ENCODE measurements around the gene ZNF488.
"Not testable (repeated sequence)": the region's sequence is repeated elsewhere in the genome, so short reads cannot be mapped to it uniquely, and the experiment has no call there.

Gene ZNF488, protein sequence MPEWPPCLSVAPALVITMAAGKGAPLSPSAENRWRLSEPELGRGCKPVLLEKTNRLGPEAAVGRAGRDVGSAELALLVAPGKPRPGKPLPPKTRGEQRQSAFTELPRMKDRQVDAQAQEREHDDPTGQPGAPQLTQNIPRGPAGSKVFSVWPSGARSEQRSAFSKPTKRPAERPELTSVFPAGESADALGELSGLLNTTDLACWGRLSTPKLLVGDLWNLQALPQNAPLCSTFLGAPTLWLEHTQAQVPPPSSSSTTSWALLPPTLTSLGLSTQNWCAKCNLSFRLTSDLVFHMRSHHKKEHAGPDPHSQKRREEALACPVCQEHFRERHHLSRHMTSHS

GRCh38 chr10:47384148-47384921, at the start of gene ZNF488:
Gene ZNF488 (minus strand): TSS chr10:47384293. CDS start chr10:47368829, 15,464 bp downstream.
- peak; percentile 44 to 49 for DNase-seq (ENCODE audit: low read depth in 2 of 2)

DNA sequence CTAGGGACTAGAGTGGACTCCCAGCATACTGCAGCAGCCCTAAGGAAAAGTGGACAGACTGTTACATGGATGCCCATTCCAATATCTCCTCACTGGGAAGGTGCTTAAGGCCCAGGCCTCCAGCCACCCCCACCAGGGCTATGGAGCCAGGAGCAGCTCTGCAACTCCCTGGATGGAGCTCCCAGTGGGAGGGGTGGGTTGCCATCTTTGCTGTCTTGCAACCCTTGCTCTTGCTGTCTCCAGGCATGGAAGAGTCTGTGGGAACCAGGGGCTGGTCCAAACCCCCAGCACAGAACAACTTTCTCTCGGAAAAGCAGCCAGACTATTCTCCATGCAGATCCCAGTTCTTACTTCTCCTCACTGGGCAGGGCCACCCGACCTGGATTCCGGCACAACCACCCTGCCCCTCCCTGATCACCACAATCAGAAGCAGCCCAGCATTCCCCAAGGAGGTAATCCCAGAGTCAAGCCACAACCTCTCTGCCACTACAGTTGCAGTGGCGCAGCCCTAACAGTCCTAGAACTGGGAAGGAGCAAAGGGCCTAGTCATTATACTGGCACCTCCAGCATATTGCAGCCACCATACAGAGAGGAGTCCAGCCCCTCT, 41.8 kb upstream of the ZNF488 start:
- DNase-seq (ENCODE audit: low read depth in 2 of 2) = no peak

DNA sequence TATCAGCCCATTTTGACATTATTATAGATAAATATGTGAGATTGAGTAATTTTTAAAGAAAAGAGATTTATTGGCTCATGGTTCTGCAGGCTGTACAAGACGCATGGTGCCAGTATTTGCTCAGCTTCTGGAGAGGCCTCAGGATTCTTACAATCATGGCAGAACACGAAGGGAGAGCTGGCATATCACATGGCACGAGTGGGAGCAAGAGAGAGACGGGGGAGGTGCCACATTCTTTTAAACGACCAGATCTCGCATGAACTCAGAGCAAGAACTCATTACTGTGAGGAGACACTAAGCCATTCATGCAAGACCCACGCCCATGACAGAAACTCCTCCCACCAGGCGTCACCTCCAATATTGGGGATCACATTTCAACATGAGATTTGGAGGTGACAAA, 40.1 kb upstream of the ZNF488 start:
- DNase-seq (ENCODE audit: low read depth in 2 of 2) = no peak

DNA sequence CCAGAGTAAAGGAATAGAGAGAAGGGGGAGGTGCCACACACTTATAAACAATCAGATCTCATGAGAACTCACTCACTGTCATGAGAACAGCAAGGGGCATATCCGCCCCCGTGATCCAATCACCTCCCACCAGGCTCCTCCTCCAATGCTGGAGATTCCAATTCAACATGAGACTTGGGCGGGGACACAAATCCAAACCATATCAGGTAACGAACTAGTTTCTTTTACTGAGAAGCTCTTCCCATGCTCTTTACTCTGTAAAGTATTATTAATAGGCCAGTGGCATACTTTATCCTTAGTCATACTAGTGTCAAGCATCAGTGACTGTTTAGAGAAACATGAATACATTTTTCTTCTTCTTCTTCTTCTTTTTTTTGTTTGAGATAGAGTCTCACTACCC, 39.4 kb upstream of the ZNF488 start:
- no peak for DNase-seq (ENCODE audit: low read depth in 2 of 2)

DNA sequence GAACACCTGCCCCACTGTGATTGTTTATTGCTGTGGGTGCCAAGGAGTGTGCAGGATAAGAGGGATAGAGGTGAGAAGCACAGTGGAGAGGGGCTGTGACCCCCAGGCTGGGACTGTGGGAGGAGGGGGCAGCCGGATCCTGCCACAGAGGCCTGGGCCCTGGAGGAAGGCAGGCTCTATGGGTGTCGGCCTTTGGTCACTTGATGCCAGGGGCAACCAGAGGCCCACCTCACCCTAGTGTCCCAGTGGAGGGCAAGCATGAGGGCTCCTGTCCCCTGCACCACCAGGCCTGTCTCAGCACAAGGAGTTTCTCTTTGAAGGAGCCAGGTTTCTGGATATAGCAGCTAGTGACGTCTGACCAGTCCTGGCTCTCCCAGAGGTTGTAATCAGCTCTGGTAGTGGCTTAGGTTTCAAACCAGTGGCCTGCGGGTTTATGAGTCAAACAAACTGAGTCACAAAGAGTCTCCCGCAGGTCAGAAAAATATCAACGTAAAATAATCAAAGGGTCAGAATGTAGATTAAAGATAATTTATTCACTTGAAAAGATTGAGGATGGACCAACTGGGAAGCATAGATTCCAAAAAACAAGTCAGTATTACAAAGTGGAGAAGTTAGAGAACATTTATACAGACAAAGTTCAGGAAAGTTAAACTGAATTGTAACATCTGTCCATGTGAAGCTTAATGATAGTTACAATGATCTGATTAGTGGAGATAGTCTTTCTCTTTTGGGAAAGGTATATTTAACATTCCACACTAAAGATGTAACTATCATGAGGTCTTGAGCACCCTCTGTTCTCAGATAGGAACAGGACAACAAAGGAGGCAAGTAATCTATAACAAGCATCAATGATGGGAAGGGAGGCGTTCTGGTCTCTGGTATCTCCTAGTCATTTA, 37.2 kb upstream of the ZNF488 start:
- no peak for DNase-seq (ENCODE audit: low read depth in 2 of 2)

GRCh38 chr10:47420305-47421056, 36.4 kb upstream of the ZNF488 start:
- DNase-seq (ENCODE audit: low read depth in 2 of 2) = no peak

- no peak for DNase-seq (ENCODE audit: low read depth in 2 of 2)
Measured at GRCh38 chr10:47419421-47419820, 35.3 kb upstream of the ZNF488 start.

- DNase-seq (ENCODE audit: low read depth in 2 of 2) = no peak
Measured at GRCh38 chr10:47418966-47419365, 34.9 kb upstream of the ZNF488 start.

DNA sequence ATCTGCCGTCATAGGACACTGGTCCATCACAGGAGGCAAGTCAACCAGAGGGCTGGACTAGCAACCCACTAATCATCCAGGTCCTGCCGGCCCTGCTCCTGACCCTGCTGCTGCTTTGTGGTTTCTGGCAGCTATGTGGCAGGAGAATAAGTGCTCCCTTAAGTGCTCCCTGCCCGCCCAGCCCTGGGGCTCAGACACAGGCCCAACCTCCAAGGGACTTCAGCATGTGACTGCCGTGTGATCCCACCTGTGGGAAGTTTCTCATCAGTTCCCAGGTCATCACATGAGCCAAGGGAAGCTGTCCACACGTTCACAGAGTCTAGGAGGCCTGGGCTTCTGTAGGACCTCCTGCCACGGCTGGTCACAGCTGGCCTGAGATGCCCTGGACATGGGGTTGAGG, 34.2 kb upstream of the ZNF488 start:
- DNase-seq (ENCODE audit: low read depth in 2 of 2) = no peak

DNA sequence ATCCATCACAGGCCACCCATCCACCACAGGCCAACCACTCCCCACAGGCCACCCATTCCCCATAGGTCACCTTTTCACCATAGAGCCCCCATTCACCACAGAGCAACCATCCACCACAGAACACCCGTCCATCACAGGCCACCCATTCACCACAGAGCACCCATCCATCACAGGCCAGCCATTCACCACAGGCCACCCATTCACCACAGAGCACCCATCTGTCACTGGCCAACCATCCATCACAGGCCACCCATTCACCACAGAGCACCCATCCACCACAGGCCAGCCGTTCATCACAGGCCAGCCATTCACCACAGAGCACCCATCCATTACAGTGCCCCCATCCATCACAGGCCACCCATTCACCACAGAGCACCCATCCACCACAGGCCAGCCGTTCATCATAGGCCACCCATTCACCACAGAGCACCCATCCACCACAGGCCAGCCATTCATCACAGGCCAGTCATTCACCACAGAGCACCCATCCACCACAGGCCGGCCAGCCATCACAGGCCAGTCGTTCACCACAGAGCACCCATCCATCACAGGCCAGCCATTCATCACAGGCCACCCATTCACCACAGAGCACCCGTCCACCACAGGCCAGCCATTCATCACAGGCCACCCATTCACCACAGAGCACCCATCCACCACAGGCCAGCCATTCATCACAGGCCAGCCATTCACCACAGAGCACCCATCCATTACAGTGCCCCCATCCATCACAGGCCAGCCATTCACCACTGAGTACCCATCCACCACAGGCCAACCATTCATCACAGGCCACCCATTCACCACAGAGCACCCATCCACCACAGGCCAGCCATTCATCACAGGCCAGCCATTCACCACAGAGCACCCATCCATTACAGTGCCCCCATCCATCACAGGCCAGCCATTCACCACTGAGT, 32.5 kb upstream of the ZNF488 start:
- not testable (repeated sequence) for DNase-seq (ENCODE audit: low read depth in 2 of 2)

GRCh38 chr10:47415520-47416304, 31.6 kb upstream of the ZNF488 start:
- DNase-seq (ENCODE audit: low read depth in 2 of 2) = no peak

GRCh38 chr10:47414752-47415519, 30.8 kb upstream of the ZNF488 start:
- DNase-seq (ENCODE audit: low read depth in 2 of 2) = no peak

DNA sequence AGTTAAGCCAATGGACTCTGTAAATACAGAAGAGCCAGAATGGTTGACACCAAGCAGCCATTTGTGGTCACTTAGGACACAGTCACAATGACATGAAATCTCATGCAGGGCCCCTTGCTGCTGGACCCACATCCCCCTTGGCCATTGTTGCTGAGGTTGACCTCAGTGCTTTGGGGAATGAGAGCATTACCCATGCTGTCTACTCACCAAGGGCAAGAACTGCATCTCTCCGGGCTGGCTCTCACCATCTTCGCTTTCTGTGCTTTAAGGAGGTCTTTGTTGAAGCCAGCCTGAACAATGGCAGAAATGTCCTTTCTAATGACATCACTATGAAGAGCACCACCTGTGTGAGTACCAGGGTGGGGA, 30.1 kb upstream of the ZNF488 start:
- no peak for DNase-seq (ENCODE audit: low read depth in 2 of 2)

DNA sequence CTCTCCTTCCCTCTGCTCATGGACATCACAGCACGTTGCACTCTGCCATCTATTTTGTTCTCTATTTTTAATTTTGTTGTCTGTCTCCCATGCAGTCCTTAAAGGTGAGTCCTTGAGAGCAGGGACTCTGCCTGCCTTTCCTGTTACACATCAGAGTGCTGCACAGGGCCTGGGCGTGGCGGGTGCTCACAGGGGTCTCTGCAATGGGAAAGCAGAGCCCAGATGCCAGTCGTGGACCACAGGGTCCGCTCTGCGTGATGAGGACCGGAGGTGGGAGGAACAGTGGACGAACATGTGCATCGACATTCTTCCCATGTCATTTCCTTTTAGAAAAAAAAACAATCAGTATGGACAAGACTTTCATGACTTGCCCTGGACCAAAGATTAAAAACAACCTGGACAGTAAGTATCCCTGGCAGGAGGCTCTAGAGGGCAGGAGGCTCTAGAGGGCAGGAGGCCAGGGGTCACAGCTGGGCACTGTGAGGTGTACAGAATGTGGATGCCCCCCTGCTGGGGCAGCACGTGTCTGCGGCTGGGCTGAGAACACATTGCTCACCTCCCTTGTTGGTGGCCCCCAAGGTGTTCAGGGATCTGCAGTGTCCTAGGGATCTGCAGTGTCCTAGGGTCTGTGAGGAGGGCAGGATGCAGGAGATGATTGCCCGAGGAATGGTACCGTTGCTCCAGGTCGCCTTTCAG, 29.6 kb upstream of the ZNF488 start:
- no peak for DNase-seq (ENCODE audit: low read depth in 2 of 2)

- DNase-seq (ENCODE audit: low read depth in 2 of 2) = no peak
Measured at GRCh38 chr10:47412869-47413268, 28.8 kb upstream of the ZNF488 start.

GRCh38 chr10:47412177-47412730, 28.2 kb upstream of the ZNF488 start:
- no peak for DNase-seq (ENCODE audit: low read depth in 2 of 2)

GRCh38 chr10:47410862-47411261, 26.8 kb upstream of the ZNF488 start:
- no peak for DNase-seq (ENCODE audit: low read depth in 2 of 2)
